HG02763 (cell line): Measurements from ENCODE around the gene LRCH1.
A peak's percentile ranks its signal among the peaks of the same experiment; 100 is the strongest.

Experiments
- ATAC-seq: cut with Tn5 transposase; IDR thresholded peaks from one replicate; pipeline ENCODE4 v1.9.1; 2021; ENCODE audit warnings: mild to moderate bottlenecking, moderate library complexity; ENCODE audit not compliant: unreplicated experiment

The LRCH1 gene

GRCh38 chr13:46632176-46632575 is 79.2 kb downstream of the LRCH1 start:
- ATAC-seq = no peak

- ATAC-seq = no peak
Observed at GRCh38 chr13:46633416-46633815, 80.4 kb downstream of the LRCH1 start.

- ATAC-seq = no peak
Observed at GRCh38 chr13:46636451-46636850, 83.5 kb downstream of the LRCH1 start.

GRCh38 chr13:46637213-46637612 is 84.2 kb downstream of the LRCH1 start:
- ATAC-seq = no peak

GRCh38 chr13:46638262-46638661 is 85.3 kb downstream of the LRCH1 start:
- no peak for ATAC-seq

GRCh38 chr13:46639033-46639981 is 86.3 kb downstream of the LRCH1 start:
- ATAC-seq = peak; percentile 91

- ATAC-seq = no peak
Observed at GRCh38 chr13:46640843-46641242, 87.9 kb downstream of the LRCH1 start.

- ATAC-seq = no peak
Observed at GRCh38 chr13:46641274-46642081, 88.5 kb downstream of the LRCH1 start.

GRCh38 chr13:46642254-46642653 is 89.3 kb downstream of the LRCH1 start:
- ATAC-seq = no peak

GRCh38 chr13:46643165-46643777 is 90.3 kb downstream of the LRCH1 start:
- no peak for ATAC-seq

GRCh38 chr13:46644816-46645215 is 91.8 kb downstream of the LRCH1 start:
- ATAC-seq = no peak

GRCh38 chr13:46647512-46648065 is 94.6 kb downstream of the LRCH1 start:
- no peak for ATAC-seq

GRCh38 chr13:46648166-46648607 is 95.2 kb downstream of the LRCH1 start:
- peak; percentile 88 for ATAC-seq

- no peak for ATAC-seq
Observed at GRCh38 chr13:46649816-46650215, 96.8 kb downstream of the LRCH1 start.

- ATAC-seq = no peak
Observed at GRCh38 chr13:46654951-46655350, 102.0 kb downstream of the LRCH1 start.

GRCh38 chr13:46655377-46656180 is 102.6 kb downstream of the LRCH1 start:
- ATAC-seq = no peak

GRCh38 chr13:46656786-46657185 is 103.8 kb downstream of the LRCH1 start:
- ATAC-seq = peak; percentile 67

- no peak for ATAC-seq
Observed at GRCh38 chr13:46659413-46660065, 106.6 kb downstream of the LRCH1 start.

- ATAC-seq = no peak
Observed at GRCh38 chr13:46660416-46660815, 107.4 kb downstream of the LRCH1 start.

GRCh38 chr13:46660857-46661256 is 107.9 kb downstream of the LRCH1 start:
- no peak for ATAC-seq
